ENCODE results near the gene INPP5D. TPM values are rescaled to one million over a fixed set of nuclear protein-coding genes. Genes with fewer than 3 reads are reported as not detected.

Gene INPP5D
- total RNA-seq, 4 donors from 2014 or later = 8.0 to 12.5 (median 11.9) TPM

- peaks cover 0 to 30% (median 7%) of the 10 kb centered on the region in 4 donors for H3K36me3 ChIP-seq
- TF ChIP-seq POLR2AphosphoS5 (IDR thresholded peaks at IDR 0.05) = no peak
- TF ChIP-seq CTCF (IDR thresholded peaks at IDR 0.05) = no peak
- no peak for TF ChIP-seq POLR2A (IDR thresholded peaks at IDR 0.05; ENCODE audit: low read depth)
- TF ChIP-seq EP300 (IDR thresholded peaks at IDR 0.05) = no peak
- no peaks in the 10 kb centered on the region for H3K9me3 ChIP-seq
- H3K27me3 ChIP-seq = peaks cover 0 to 53% (median 0%) of the 10 kb centered on the region in 4 donors
- H3K27ac ChIP-seq (replicated peaks in 1 of 4) = no peak overlapping the region
- no peak for DNase-seq (ENCODE audit: extremely low spot score)
- 100% methylated on average over 4 of the region's 20 CpGs for WGBS
- H3K4me1 ChIP-seq = no peaks in the 10 kb centered on the region
- no peak overlapping the region for H3K4me3 ChIP-seq
- intact Hi-C loops (cut with DNase I) = no loop called here
Observed at GRCh38 chr2:233125455-233126065, 65.4 kb downstream of the INPP5D start.

GRCh38 chr2:233129351-233129978 is 69.3 kb downstream of the INPP5D start:
- no peaks in the 10 kb centered on the region for H3K9me3 ChIP-seq
- H3K36me3 ChIP-seq = peaks cover 0 to 19% (median 7%) of the 10 kb centered on the region in 4 donors
- no peak for TF ChIP-seq EP300 (IDR thresholded peaks at IDR 0.05)
- no peak for TF ChIP-seq CTCF (IDR thresholded peaks at IDR 0.05)
- TF ChIP-seq POLR2AphosphoS5 (IDR thresholded peaks at IDR 0.05) = no peak
- no peak for TF ChIP-seq POLR2A (IDR thresholded peaks at IDR 0.05; ENCODE audit: low read depth)
- peaks cover 0 to 70% (median 0%) of the 10 kb centered on the region in 4 donors for H3K27me3 ChIP-seq
- no peak overlapping the region for H3K4me3 ChIP-seq
- no peak for DNase-seq (ENCODE audit: extremely low spot score)
- H3K27ac ChIP-seq (replicated peaks in 1 of 4) = no peak overlapping the region
- H3K4me1 ChIP-seq = no peaks in the 10 kb centered on the region
- intact Hi-C loops (cut with DNase I) = no loop called here
- 58% methylated on average over 9 of the region's 9 CpGs for WGBS

GRCh38 chr2:233130024-233130423 is 69.9 kb downstream of the INPP5D start:
- no peaks in the 10 kb centered on the region for H3K4me1 ChIP-seq
- peaks cover 0 to 68% (median 0%) of the 10 kb centered on the region in 4 donors for H3K27me3 ChIP-seq
- WGBS = 76% methylated on average over 6 of the region's 6 CpGs
- TF ChIP-seq POLR2A (IDR thresholded peaks at IDR 0.05; ENCODE audit: low read depth) (no peak), CTCF (IDR thresholded peaks at IDR 0.05) (no peak), EP300 (IDR thresholded peaks at IDR 0.05) (no peak), POLR2AphosphoS5 (IDR thresholded peaks at IDR 0.05) (no peak)
- H3K9me3 ChIP-seq = no peaks in the 10 kb centered on the region
- no peak overlapping the region for H3K27ac ChIP-seq (replicated peaks in 1 of 4)
- intact Hi-C loops (cut with DNase I) = no loop called here
- peaks cover 0 to 15% (median 7%) of the 10 kb centered on the region in 4 donors for H3K36me3 ChIP-seq
- no peak overlapping the region for H3K4me3 ChIP-seq
- DNase-seq (ENCODE audit: extremely low spot score) = no peak

- no peak for DNase-seq (ENCODE audit: extremely low spot score)
- H3K4me1 ChIP-seq = no peaks in the 10 kb centered on the region
- TF ChIP-seq POLR2A (IDR thresholded peaks at IDR 0.05; ENCODE audit: low read depth) = no peak
Observed at GRCh38 chr2:233130481-233131020, 70.4 kb downstream of the INPP5D start.

More at GRCh38 chr2:233130481-233131020, 70.4 kb downstream of the INPP5D start:
- peaks cover 0 to under 1% (median 0%) of the 10 kb centered on the region in 4 donors for H3K9me3 ChIP-seq
- 64% methylated on average over 7 of the region's 7 CpGs for WGBS
- H3K4me3 ChIP-seq = no peak overlapping the region
- peaks cover 0 to 63% (median 0%) of the 10 kb centered on the region in 4 donors for H3K27me3 ChIP-seq
- H3K27ac ChIP-seq (replicated peaks in 1 of 4) = no peak overlapping the region
- peaks cover 0 to 15% (median 7%) of the 10 kb centered on the region in 4 donors for H3K36me3 ChIP-seq
- intact Hi-C loops (cut with DNase I) = no loop called here
